VCaP (cell line): Measurements from ENCODE around the gene DPF3.

Experiments used
- H3K27ac ChIP-seq: fragments of 450-650 bp; 2 replicates; pipeline ENCODE4 v1.5.1; 2017
- TF ChIP-seq, protein P1 (sequence below): fragments of 450-650 bp; conservative IDR thresholded peaks from 2 replicates; pipeline ENCODE4 v1.5.1; 2017; ENCODE audit warnings: mild to moderate bottlenecking, moderate library complexity

DPF3 gene

GRCh38 chr14:72651081-72651480 is 242.8 kb downstream of the DPF3 start:
- H3K27ac ChIP-seq = no peak overlapping the region
- TF ChIP-seq, protein P1, sequence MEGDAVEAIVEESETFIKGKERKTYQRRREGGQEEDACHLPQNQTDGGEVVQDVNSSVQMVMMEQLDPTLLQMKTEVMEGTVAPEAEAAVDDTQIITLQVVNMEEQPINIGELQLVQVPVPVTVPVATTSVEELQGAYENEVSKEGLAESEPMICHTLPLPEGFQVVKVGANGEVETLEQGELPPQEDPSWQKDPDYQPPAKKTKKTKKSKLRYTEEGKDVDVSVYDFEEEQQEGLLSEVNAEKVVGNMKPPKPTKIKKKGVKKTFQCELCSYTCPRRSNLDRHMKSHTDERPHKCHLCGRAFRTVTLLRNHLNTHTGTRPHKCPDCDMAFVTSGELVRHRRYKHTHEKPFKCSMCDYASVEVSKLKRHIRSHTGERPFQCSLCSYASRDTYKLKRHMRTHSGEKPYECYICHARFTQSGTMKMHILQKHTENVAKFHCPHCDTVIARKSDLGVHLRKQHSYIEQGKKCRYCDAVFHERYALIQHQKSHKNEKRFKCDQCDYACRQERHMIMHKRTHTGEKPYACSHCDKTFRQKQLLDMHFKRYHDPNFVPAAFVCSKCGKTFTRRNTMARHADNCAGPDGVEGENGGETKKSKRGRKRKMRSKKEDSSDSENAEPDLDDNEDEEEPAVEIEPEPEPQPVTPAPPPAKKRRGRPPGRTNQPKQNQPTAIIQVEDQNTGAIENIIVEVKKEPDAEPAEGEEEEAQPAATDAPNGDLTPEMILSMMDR = no peak

- H3K27ac ChIP-seq = no peak overlapping the region
- TF ChIP-seq, protein P1 = no peak
These were observed 244.2 kb downstream of the DPF3 start for GRCh38 chr14:72649603-72650227.

GRCh38 chr14:72647782-72648181 is 246.1 kb downstream of the DPF3 start:
- no peak overlapping the region for H3K27ac ChIP-seq

GRCh38 chr14:72646861-72647528 is 246.9 kb downstream of the DPF3 start:
- H3K27ac ChIP-seq = no peak overlapping the region

More at GRCh38 chr14:72647782-72648181, 246.1 kb downstream of the DPF3 start:
- TF ChIP-seq, protein P1 = no peak

DNA sequence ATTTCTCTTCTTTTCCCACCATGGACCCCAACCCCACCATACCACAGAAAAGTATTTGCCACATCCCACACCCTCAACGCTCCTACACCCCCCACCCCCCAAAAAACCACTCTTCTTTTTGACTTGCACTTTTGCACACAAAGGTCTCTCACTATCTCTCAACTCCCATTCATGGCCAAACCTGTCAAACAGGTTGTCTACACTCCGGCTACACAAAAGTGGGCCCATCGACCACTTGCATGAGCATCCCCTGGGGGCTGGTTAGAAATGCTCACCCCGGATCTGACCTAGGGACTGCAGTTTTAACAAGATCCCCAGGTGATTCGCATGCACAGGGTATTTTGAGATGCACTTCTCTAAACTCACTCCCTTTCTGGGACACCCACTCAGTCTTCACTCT is 248.2 kb downstream of the DPF3 start:
- TF ChIP-seq, protein P1 = no peak
- no peak overlapping the region for H3K27ac ChIP-seq

More at GRCh38 chr14:72646861-72647528, 246.9 kb downstream of the DPF3 start:
- TF ChIP-seq, protein P1 = no peak

- TF ChIP-seq, protein P1 = no peak
These were observed 249.0 kb downstream of the DPF3 start for GRCh38 chr14:72644758-72645489.

DNA sequence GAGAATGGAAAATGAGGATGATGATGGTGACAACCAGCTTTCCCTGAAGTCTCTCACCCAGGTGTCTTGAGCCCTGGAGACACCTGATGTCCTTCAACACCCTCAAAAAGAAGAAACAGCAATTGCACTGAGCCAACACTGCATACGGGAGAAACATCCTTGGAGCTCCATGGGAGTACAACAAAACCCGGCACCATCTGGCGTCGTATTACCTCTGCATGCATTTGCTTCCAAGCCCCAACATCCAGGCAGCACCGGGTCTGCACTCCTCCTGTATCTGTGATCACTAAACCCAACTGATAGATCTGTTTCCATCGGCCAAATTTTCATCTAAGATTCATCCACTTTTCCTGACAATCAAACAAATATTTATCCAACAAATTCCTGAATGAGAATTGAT is 249.9 kb downstream of the DPF3 start:
- H3K27ac ChIP-seq = no peak overlapping the region
- TF ChIP-seq, protein P1 = no peak

More at GRCh38 chr14:72644758-72645489, 249.0 kb downstream of the DPF3 start:
- no peak overlapping the region for H3K27ac ChIP-seq
